Gastroesophageal sphincter (tissue), 3 donors: ENCODE measurements around the gene TMEM151A.

Experiments
- EP300 ChIP-seq: sonication (generic); formaldehyde crosslinking; IDR thresholded peaks from one replicate; pipeline ENCODE4 v1.6.1; 2017; ENCODE audit warnings: antibody characterized with exemption, mild to moderate bottlenecking
- POLR2A ChIP-seq, 2 donors: fragments of 450-650 bp; IDR thresholded peaks; one replicate each; pipeline ENCODE4 v1.6.1; 2017; ENCODE audit warnings: antibody characterized with exemption in 2 of 2, mild to moderate bottlenecking in 2 of 2, moderate library complexity in 1 of 2
- POLR2AphosphoS5 ChIP-seq: sonication (generic); formaldehyde crosslinking; IDR thresholded peaks from one replicate; pipeline ENCODE4 v1.6.1; 2017; ENCODE audit warnings: antibody characterized with exemption
- TF ChIP-seq, protein P1 (sequence below), 4 experiments: fragments of 200-600 bp in 2 of 4; fragments of 450-650 bp in 2 of 4; sonication (generic) in 1 of 4; IDR thresholded peaks; one replicate each; pipeline ENCODE4 v1.5.1; 2017 to 2019; ENCODE audit warnings: antibody characterized with exemption in 4 of 4, mild to moderate bottlenecking in 2 of 4, moderate library complexity in 2 of 4

DNA sequence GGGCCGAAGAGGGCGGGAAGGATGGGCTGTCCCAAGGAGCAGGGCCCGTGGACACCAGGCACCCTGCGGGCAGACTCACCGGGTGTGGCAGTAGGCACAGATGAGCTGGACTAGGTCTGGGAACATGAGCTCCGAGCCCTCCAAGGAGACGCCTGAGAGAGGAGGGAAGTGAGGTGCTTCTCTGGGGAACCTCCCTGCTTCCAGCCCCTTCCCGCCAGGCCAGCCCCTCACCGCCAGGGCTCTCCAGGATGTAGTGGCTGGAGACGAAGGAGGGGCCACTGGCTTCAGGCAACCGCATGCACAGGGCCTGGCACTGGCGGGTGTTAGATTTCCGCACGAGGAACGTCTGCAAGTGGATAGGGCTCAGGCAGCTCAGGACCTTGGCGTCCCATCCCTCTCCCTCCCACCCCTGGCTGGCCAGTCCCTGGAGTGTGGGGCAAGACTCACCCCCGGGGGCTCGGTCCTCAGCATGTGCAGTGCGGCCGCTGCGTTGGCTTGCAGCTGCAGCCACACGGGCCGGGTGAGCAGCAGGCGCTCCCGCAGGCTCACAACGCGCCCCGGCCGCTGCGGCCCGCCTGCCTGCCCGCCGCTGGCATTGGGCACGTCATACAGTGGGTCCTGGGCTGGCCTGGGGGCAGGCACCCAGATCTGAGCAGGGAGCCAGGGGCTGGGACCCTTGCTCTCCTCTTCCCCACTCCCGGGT is 44.0 kb downstream of the TMEM151A start:
- TF ChIP-seq, protein P1, sequence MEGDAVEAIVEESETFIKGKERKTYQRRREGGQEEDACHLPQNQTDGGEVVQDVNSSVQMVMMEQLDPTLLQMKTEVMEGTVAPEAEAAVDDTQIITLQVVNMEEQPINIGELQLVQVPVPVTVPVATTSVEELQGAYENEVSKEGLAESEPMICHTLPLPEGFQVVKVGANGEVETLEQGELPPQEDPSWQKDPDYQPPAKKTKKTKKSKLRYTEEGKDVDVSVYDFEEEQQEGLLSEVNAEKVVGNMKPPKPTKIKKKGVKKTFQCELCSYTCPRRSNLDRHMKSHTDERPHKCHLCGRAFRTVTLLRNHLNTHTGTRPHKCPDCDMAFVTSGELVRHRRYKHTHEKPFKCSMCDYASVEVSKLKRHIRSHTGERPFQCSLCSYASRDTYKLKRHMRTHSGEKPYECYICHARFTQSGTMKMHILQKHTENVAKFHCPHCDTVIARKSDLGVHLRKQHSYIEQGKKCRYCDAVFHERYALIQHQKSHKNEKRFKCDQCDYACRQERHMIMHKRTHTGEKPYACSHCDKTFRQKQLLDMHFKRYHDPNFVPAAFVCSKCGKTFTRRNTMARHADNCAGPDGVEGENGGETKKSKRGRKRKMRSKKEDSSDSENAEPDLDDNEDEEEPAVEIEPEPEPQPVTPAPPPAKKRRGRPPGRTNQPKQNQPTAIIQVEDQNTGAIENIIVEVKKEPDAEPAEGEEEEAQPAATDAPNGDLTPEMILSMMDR (IDR thresholded peaks at IDR 0.05), result no peak
- TF ChIP-seq POLR2A (IDR thresholded peaks at IDR 0.05), result no peak
- TF ChIP-seq POLR2AphosphoS5, result no peak
- no peak for TF ChIP-seq EP300
